Type B pancreatic cell (in vitro differentiated cells): Measurements from ENCODE around the gene PSG7. TPM values are rescaled to one million over a fixed set of nuclear protein-coding genes. Genes with fewer than 3 reads are reported as not detected.
"Not testable (repeated sequence)": the region's sequence is repeated elsewhere in the genome, so short reads cannot be mapped to it uniquely, and the experiment has no call there.

Experiments
- DNase-seq: peaks from one replicate; pipeline ENCODE4 v3.0.0; 2021; ENCODE audit warnings: mixed read lengths; ENCODE audit not compliant: unreplicated experiment; ENCODE audit errors: extremely low spot score
- H3K27ac Mint-ChIP-seq: 2 replicates; pipeline ENCODE4 v1.8.0; 2021; ENCODE audit warnings: mild to moderate bottlenecking, mixed read lengths
- H3K27me3 Mint-ChIP-seq: 2 replicates; pipeline ENCODE4 v1.8.0; 2021; ENCODE audit warnings: mixed read lengths
- H3K36me3 Mint-ChIP-seq: 2 replicates; pipeline ENCODE4 v1.8.0; 2021; ENCODE audit warnings: mixed read lengths
- H3K4me1 Mint-ChIP-seq: one replicate; pipeline ENCODE4 v1.8.0; 2021; ENCODE audit warnings: mixed read lengths; ENCODE audit not compliant: unreplicated experiment
- H3K4me3 Mint-ChIP-seq: 2 replicates; pipeline ENCODE4 v1.8.0; 2021; ENCODE audit warnings: mild to moderate bottlenecking, mixed read lengths
- H3K9me3 Mint-ChIP-seq: 2 replicates; pipeline ENCODE4 v1.8.0; 2021; ENCODE audit warnings: mixed read lengths
- CTCF ChIP-seq: fragments of 200-600 bp; sonication (generic); conservative IDR thresholded peaks from 2 replicates; pipeline ENCODE4 v1.5.0; 2021; ENCODE audit warnings: antibody characterized with exemption, mild to moderate bottlenecking
- total RNA-seq: library from RNA; stranded (reverse); gene quantifications from 2 replicates; pipeline ENCODE4 v1.2.1, GENCODE V29; 2021; ENCODE audit warnings: low replicate concordance

Gene PSG7
- total RNA-seq, 1 donor from 2014 or later = not detected

DNA sequence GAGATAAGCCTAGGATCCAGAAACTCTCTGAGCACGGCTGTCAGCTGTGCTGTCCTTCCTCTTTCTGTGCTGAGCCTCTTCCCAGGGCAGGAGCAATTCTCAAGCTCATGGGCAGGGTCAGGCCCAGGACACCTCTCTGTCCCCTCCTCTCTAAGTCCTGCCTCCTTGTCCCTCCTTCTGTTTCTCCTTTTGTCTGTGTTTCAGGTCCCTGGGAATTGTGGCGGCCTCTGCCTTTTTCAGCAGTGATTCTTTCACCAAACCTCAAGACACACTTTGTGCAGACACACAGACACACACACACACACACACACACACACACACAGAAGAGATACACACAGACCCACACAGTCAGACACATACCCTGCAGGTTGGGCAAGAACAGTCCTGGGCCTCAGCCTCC is 57.4 kb downstream of the PSG7 start, which contains the start of gene PSG1:
Gene PSG1, minus strand, starts transcription at position 101 of the 400 bp plus-strand sequence. CDS start 132 bp downstream, outside the sequence.
- no peak within 1 kb of the TSS for H3K4me3 Mint-ChIP-seq
- H3K27me3 Mint-ChIP-seq = no peaks in the 10 kb centered on the region
- no peak within 1 kb of the TSS for H3K27ac Mint-ChIP-seq
- DNase-seq = no peak
- H3K9me3 Mint-ChIP-seq = peaks cover 9% of the 10 kb centered on the region
- H3K4me1 Mint-ChIP-seq = no peaks in the 10 kb centered on the region
- no peaks in the 10 kb centered on the region for H3K36me3 Mint-ChIP-seq
- no peak for TF ChIP-seq CTCF

- not testable (repeated sequence) for H3K9me3 Mint-ChIP-seq
Observed at GRCh38 chr19:42876596-42876995, 60.4 kb downstream of the PSG7 start.

GRCh38 chr19:42875881-42876280 is 61.1 kb downstream of the PSG7 start:
- H3K4me3 Mint-ChIP-seq, H3K4me1 Mint-ChIP-seq, H3K9me3 Mint-ChIP-seq: not testable (repeated sequence)

More at GRCh38 chr19:42876596-42876995, 60.4 kb downstream of the PSG7 start:
- not testable (repeated sequence) for DNase-seq, H3K36me3 Mint-ChIP-seq, H3K4me1 Mint-ChIP-seq, H3K27me3 Mint-ChIP-seq, H3K27ac Mint-ChIP-seq, H3K4me3 Mint-ChIP-seq

DNA sequence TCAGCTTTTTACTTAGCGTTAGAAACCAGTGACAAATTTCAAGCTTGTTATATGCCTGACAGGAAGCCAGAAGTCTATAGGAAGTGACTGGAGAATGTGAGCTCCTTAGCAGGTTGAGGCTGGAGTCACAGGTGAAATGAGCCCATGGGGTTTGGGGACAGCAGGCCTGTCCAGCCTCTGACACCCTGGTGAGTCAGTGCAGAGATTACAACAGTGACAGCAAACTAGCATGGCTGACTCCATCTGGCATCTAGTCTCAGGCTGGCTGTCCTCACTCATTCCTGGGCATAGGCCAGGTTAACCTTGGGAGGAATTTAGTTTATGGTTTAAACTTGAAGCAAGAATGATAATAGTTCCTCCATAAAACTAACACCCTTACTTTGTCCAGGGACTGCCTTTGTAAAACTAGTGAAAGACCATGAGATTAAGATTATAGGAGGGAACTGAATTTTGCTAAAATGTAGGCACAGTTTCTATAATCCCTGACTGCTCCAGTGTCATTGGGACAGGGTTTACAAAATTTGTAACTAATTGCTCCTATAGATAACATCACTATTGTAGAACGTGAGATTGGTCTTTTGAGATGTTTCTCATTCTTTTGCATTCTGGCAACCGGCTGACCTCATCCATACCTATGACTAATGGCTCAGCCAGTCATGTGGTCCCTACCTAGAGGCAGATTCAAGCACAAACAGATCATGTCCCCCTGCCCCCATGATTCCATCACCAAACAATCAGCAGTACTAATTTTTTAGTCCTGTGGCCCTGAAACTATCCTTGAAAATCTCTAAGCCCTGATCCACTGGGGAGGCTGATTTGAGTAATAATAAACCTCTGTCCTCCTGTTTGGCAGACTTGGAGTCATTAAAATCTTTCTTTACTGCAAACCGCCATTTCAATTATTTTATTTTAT is 61.9 kb downstream of the PSG7 start:
- not testable (repeated sequence) for DNase-seq, H3K27ac Mint-ChIP-seq, H3K9me3 Mint-ChIP-seq, H3K4me1 Mint-ChIP-seq, H3K27me3 Mint-ChIP-seq, H3K36me3 Mint-ChIP-seq, H3K4me3 Mint-ChIP-seq

More at GRCh38 chr19:42875881-42876280, 61.1 kb downstream of the PSG7 start:
- H3K27me3 Mint-ChIP-seq, H3K27ac Mint-ChIP-seq, DNase-seq, H3K36me3 Mint-ChIP-seq: not testable (repeated sequence)

- not testable (repeated sequence) for H3K9me3 Mint-ChIP-seq, H3K36me3 Mint-ChIP-seq, H3K27me3 Mint-ChIP-seq, DNase-seq, H3K27ac Mint-ChIP-seq, H3K4me3 Mint-ChIP-seq, H3K4me1 Mint-ChIP-seq
Observed at GRCh38 chr19:42874136-42874535, 62.9 kb downstream of the PSG7 start.

Other genes with a start within 250 kb of the PSG7 start
- not detected in 2 replicates for gene PSG3, start 196.7 kb downstream of the PSG7 start, total RNA-seq
- not detected in 2 replicates for gene PSG8, start 171.5 kb downstream of the PSG7 start, total RNA-seq
- not detected in 2 replicates for gene PSG1, start 57.5 kb downstream of the PSG7 start, total RNA-seq
- gene PSG6, start 19.3 kb downstream of the PSG7 start, total RNA-seq = not detected in 2 replicates
- gene PSG11, start 89.3 kb upstream of the PSG7 start, total RNA-seq = not detected in 2 replicates
- gene PSG2, start 145.5 kb upstream of the PSG7 start, total RNA-seq = not detected in 2 replicates
- not detected in 2 replicates for gene PSG5, start 249.3 kb upstream of the PSG7 start, total RNA-seq